Loucy (cell line): ENCODE data around the gene GSTP1.
"Not testable (repeated sequence)": the region's sequence is repeated elsewhere in the genome, so short reads cannot be mapped to it uniquely, and the experiment has no call there.

Source experiments
- H2AFZ ChIP-seq: fragments of 200-600 bp; sonication (generic); 2 replicates; pipeline ENCODE4 v1.6.0; 2016; ENCODE audit warnings: antibody characterized with exemption, mild to moderate bottlenecking, low read length, moderate library complexity
- H3F3A ChIP-seq: fragments of 200-600 bp; 2 replicates; pipeline ENCODE4 v1.6.0; 2016; ENCODE audit warnings: antibody characterized with exemption, low read depth, mild to moderate bottlenecking
- H3K27me3 ChIP-seq: fragments of 200-600 bp; sonication (generic); 2 replicates; pipeline ENCODE4 v1.6.1; 2014; ENCODE audit warnings: low read length, mild to moderate bottlenecking; ENCODE audit not compliant: insufficient read depth, poor library complexity, severe bottlenecking
- H3K36me3 ChIP-seq: fragments of 200-600 bp; sonication (generic); 2 replicates; pipeline ENCODE4 v1.6.1; 2016; ENCODE audit warnings: low read length; ENCODE audit not compliant: insufficient read depth
- H3K4me1 ChIP-seq: fragments of 200-600 bp; sonication (generic); 2 replicates; pipeline ENCODE4 v1.5.1; 2014; ENCODE audit warnings: low read length, mild to moderate bottlenecking; ENCODE audit not compliant: insufficient read depth, poor library complexity, severe bottlenecking
- H3K4me2 ChIP-seq: fragments of 200-600 bp; sonication (generic); 2 replicates; pipeline ENCODE4 v1.6.0; 2014; ENCODE audit warnings: antibody characterized with exemption, low read length, low read depth, mild to moderate bottlenecking; ENCODE audit not compliant: poor library complexity, severe bottlenecking
- H3K4me3 ChIP-seq: fragments of 200-600 bp; sonication (generic); 2 replicates; pipeline ENCODE4 v1.5.1; 2014; ENCODE audit warnings: low read length, mild to moderate bottlenecking, mixed read lengths; ENCODE audit not compliant: poor library complexity, severe bottlenecking
- H3K79me2 ChIP-seq: fragments of 200-600 bp; sonication (generic); 2 replicates; pipeline ENCODE4 v1.6.1; 2014; ENCODE audit warnings: low read length; ENCODE audit not compliant: insufficient read depth
- H3K9ac ChIP-seq: fragments of 200-600 bp; sonication (generic); 2 replicates; pipeline ENCODE4 v1.6.0; 2014; ENCODE audit warnings: mild to moderate bottlenecking, low read depth, low read length, moderate library complexity; ENCODE audit not compliant: poor library complexity, severe bottlenecking
- H3K9me2 ChIP-seq: fragments of 200-600 bp; sonication (generic); replicated peaks from 2 replicates; pipeline ENCODE4 v1.6.1; 2016; ENCODE audit warnings: low read depth, low read length, mixed read lengths
- H3K9me3 ChIP-seq: fragments of 200-600 bp; sonication (generic); 2 replicates; pipeline ENCODE4 v1.6.1; 2014; ENCODE audit warnings: mild to moderate bottlenecking, antibody characterized with exemption, low read length, low read depth; ENCODE audit not compliant: insufficient read depth
- H4K20me1 ChIP-seq: fragments of 200-600 bp; sonication (generic); 2 replicates; pipeline ENCODE4 v1.6.0; 2014; ENCODE audit warnings: antibody characterized with exemption, low read length, mild to moderate bottlenecking; ENCODE audit not compliant: insufficient read depth, poor library complexity, severe bottlenecking
- CTCF ChIP-seq: fragments of 200-600 bp; sonication (generic); conservative IDR thresholded peaks from 2 replicates; pipeline ENCODE4 v1.5.1; 2014; ENCODE audit warnings: mild to moderate bottlenecking, antibody characterized with exemption, low read length
- EZH2phosphoT487 ChIP-seq: fragments of 200-600 bp; IDR thresholded peaks from 2 replicates; pipeline ENCODE4 v1.6.1; 2018; ENCODE audit warnings: antibody characterized with exemption, mild to moderate bottlenecking, moderate library complexity, borderline replicate concordance

The GSTP1 gene

GRCh38 chr11:67561971-67562619 lies 21.5 kb upstream of the GSTP1 start:
- no peak overlapping the region for H3K4me3 ChIP-seq
- H4K20me1 ChIP-seq, result no peaks in the 10 kb centered on the region
- no peak overlapping the region for H2AFZ ChIP-seq
- no peak overlapping the region for H3K4me2 ChIP-seq
- no peak overlapping the region for H3K9ac ChIP-seq
- no peaks in the 10 kb centered on the region for H3K9me2 ChIP-seq
- no peaks in the 10 kb centered on the region for H3K79me2 ChIP-seq
- no peaks in the 10 kb centered on the region for H3K36me3 ChIP-seq
- no peaks in the 10 kb centered on the region for H3K4me1 ChIP-seq
- no peaks in the 10 kb centered on the region for H3K27me3 ChIP-seq
- no peaks in the 10 kb centered on the region for H3K9me3 ChIP-seq
- H3F3A ChIP-seq, result no peaks in the 10 kb centered on the region
- no peak for TF ChIP-seq EZH2phosphoT487
- no peak for TF ChIP-seq CTCF

- H3K9me2 ChIP-seq, result no peaks in the 10 kb centered on the region
- H3K9ac ChIP-seq, result no peak overlapping the region
- H3K27me3 ChIP-seq, result no peaks in the 10 kb centered on the region
- no peaks in the 10 kb centered on the region for H3F3A ChIP-seq
- H2AFZ ChIP-seq, result no peak overlapping the region
- no peaks in the 10 kb centered on the region for H4K20me1 ChIP-seq
- TF ChIP-seq CTCF, result no peak
- TF ChIP-seq EZH2phosphoT487, result no peak
- no peak overlapping the region for H3K4me2 ChIP-seq
- no peak overlapping the region for H3K4me3 ChIP-seq
- H3K4me1 ChIP-seq, result no peaks in the 10 kb centered on the region
- no peaks in the 10 kb centered on the region for H3K36me3 ChIP-seq
- no peaks in the 10 kb centered on the region for H3K79me2 ChIP-seq
- H3K9me3 ChIP-seq, result no peaks in the 10 kb centered on the region
These were observed 20.5 kb upstream of the GSTP1 start for GRCh38 chr11:67562963-67563704.

- not testable (repeated sequence) for H3F3A ChIP-seq, H3K9me2 ChIP-seq, H4K20me1 ChIP-seq, H3K79me2 ChIP-seq, H3K9ac ChIP-seq, H3K4me2 ChIP-seq, H3K9me3 ChIP-seq, H3K27me3 ChIP-seq, H3K4me1 ChIP-seq, H2AFZ ChIP-seq, H3K36me3 ChIP-seq, H3K4me3 ChIP-seq
These were observed 19.9 kb upstream of the GSTP1 start for GRCh38 chr11:67563705-67564114.

- H3K4me1 ChIP-seq, result no peaks in the 10 kb centered on the region
- no peaks in the 10 kb centered on the region for H3K79me2 ChIP-seq
- H3K9me2 ChIP-seq, result no peaks in the 10 kb centered on the region
- H3K9me3 ChIP-seq, result no peaks in the 10 kb centered on the region
- no peaks in the 10 kb centered on the region for H4K20me1 ChIP-seq
- TF ChIP-seq CTCF, result no peak
- TF ChIP-seq EZH2phosphoT487, result no peak
- H2AFZ ChIP-seq, result no peak overlapping the region
- H3K9ac ChIP-seq, result no peak overlapping the region
- H3K36me3 ChIP-seq, result no peaks in the 10 kb centered on the region
- no peaks in the 10 kb centered on the region for H3F3A ChIP-seq
- no peak overlapping the region for H3K4me3 ChIP-seq
- no peaks in the 10 kb centered on the region for H3K27me3 ChIP-seq
- H3K4me2 ChIP-seq, result no peak overlapping the region
These were observed 19.4 kb upstream of the GSTP1 start for GRCh38 chr11:67564230-67564629.
